DMS153 treated with DMSO at 0.1 percent for 48 hours (cell line): ENCODE data around the gene PTPN23.
"Not testable (repeated sequence)": the region's sequence is repeated elsewhere in the genome, so short reads cannot be mapped to it uniquely, and the experiment has no call there.

Source experiments
- DNase-seq: peaks from one replicate; lab custom pipeline; 2025; ENCODE audit not compliant: unreplicated experiment; lab: John Stamatoyannopoulos, UW

PTPN23 gene

GRCh38 chr3:47367631-47368030 is 13.2 kb upstream of the PTPN23 start:
- no peak for DNase-seq

- DNase-seq, result not testable (repeated sequence)
These were observed 10.8 kb upstream of the PTPN23 start for GRCh38 chr3:47370020-47370419.

GRCh38 chr3:47370887-47371697 is 9.7 kb upstream of the PTPN23 start:
- DNase-seq, result no peak

- no peak for DNase-seq
These were observed 6.2 kb upstream of the PTPN23 start for GRCh38 chr3:47374587-47374986.

- no peak for DNase-seq
These were observed 4.4 kb upstream of the PTPN23 start for GRCh38 chr3:47376393-47376792.

GRCh38 chr3:47377186-47377585 is 3.6 kb upstream of the PTPN23 start:
- DNase-seq, result no peak

- DNase-seq, result no peak
These were observed 2.0 kb upstream of the PTPN23 start for GRCh38 chr3:47378869-47379268.

GRCh38 chr3:47379411-47379899 is 1.4 kb upstream of the PTPN23 start:
- no peak for DNase-seq

- DNase-seq, result no peak
These were observed 708 bp upstream of the PTPN23 start for GRCh38 chr3:47380026-47380600.

- peak; percentile 34 for DNase-seq
These were observed 716 bp downstream of the PTPN23 start for GRCh38 chr3:47381317-47382157.

GRCh38 chr3:47384425-47384824 is 3.6 kb downstream of the PTPN23 start:
- no peak for DNase-seq

- no peak for DNase-seq
These were observed 4.2 kb downstream of the PTPN23 start for GRCh38 chr3:47385007-47385406.

GRCh38 chr3:47385796-47386195 is 5.0 kb downstream of the PTPN23 start:
- DNase-seq, result no peak

GRCh38 chr3:47392933-47393332 is 12.1 kb downstream of the PTPN23 start:
- DNase-seq, result no peak

GRCh38 chr3:47394140-47394870 is 13.5 kb downstream of the PTPN23 start:
- no peak for DNase-seq

GRCh38 chr3:47394881-47395280 is 14.1 kb downstream of the PTPN23 start:
- DNase-seq, result no peak

GRCh38 chr3:47398228-47398627 is 17.4 kb downstream of the PTPN23 start:
- no peak for DNase-seq

- no peak for DNase-seq
These were observed 18.2 kb downstream of the PTPN23 start for GRCh38 chr3:47399016-47399415.

- no peak for DNase-seq
These were observed 18.9 kb downstream of the PTPN23 start for GRCh38 chr3:47399531-47400270.

GRCh38 chr3:47404431-47404876 is 23.6 kb downstream of the PTPN23 start:
- no peak for DNase-seq
